Forelimb muscle (tissue), 1 donor: ENCODE data around the gene MARVELD1. TPM values are rescaled to one million over a fixed set of nuclear protein-coding genes. Genes with fewer than 3 reads are reported as not detected.

Source experiments
- DNase-seq: peaks from one replicate; pipeline ENCODE4 v3.0.0-alpha.2; 2013; ENCODE audit warnings: low read depth
- polyA plus RNA-seq: library from polyadenylated mRNA; unstranded; fragments of 120-200 nt; gene quantifications from one replicate; pipeline ENCODE4 v1.2.1, GENCODE V29; 2013; ENCODE audit not compliant: insufficient read length

MARVELD1 gene
- polyA plus RNA-seq, 1 donor = 37.1 TPM

- no peak for DNase-seq
Measured at GRCh38 chr10:97755718-97756117, 42.2 kb downstream of the MARVELD1 start.

GRCh38 chr10:97757471-97757870 is 43.9 kb downstream of the MARVELD1 start:
- DNase-seq = no peak

- peak; percentile 20 for DNase-seq
Measured at GRCh38 chr10:97759158-97759887, 45.8 kb downstream of the MARVELD1 start.

- DNase-seq = no peak
Measured at GRCh38 chr10:97759946-97760345, 46.4 kb downstream of the MARVELD1 start.

GRCh38 chr10:97760461-97761257 is 47.1 kb downstream of the MARVELD1 start:
- no peak for DNase-seq

- no peak for DNase-seq
Measured at GRCh38 chr10:97761331-97761865, 47.9 kb downstream of the MARVELD1 start.

- no peak for DNase-seq
Measured at GRCh38 chr10:97762056-97762455, 48.5 kb downstream of the MARVELD1 start.

GRCh38 chr10:97762816-97763215 is 49.3 kb downstream of the MARVELD1 start:
- no peak for DNase-seq

- no peak for DNase-seq
Measured at GRCh38 chr10:97763411-97763810, 49.9 kb downstream of the MARVELD1 start.

GRCh38 chr10:97763947-97764346 is 50.4 kb downstream of the MARVELD1 start:
- DNase-seq = no peak

- DNase-seq = no peak
Measured at GRCh38 chr10:97764519-97764931, 51.0 kb downstream of the MARVELD1 start.

GRCh38 chr10:97765201-97765600 is 51.7 kb downstream of the MARVELD1 start:
- DNase-seq = no peak

- no peak for DNase-seq
Measured at GRCh38 chr10:97766106-97766810, 52.7 kb downstream of the MARVELD1 start.

- DNase-seq = no peak
Measured at GRCh38 chr10:97766996-97767924, 53.7 kb downstream of the MARVELD1 start.

Other genes starting within 250 kb of the MARVELD1 start
- gene MMS19, start 215.3 kb upstream of the MARVELD1 start, polyA plus RNA-seq = 63.0 TPM
- gene UBTD1, start 214.8 kb upstream of the MARVELD1 start, polyA plus RNA-seq = 13.8 TPM
- gene ANKRD2, start 141.0 kb upstream of the MARVELD1 start, polyA plus RNA-seq = 48.1 TPM
- gene HOGA1, start 129.3 kb upstream of the MARVELD1 start, polyA plus RNA-seq = 0.90 TPM
- 0.11 TPM for gene C10orf62, start 124.0 kb upstream of the MARVELD1 start, polyA plus RNA-seq
- 4.2 TPM for gene MORN4, start 80.2 kb upstream of the MARVELD1 start, polyA plus RNA-seq
- gene PI4K2A, start 73.1 kb upstream of the MARVELD1 start, polyA plus RNA-seq = 9.5 TPM
- gene AVPI1, start 26.5 kb upstream of the MARVELD1 start, polyA plus RNA-seq = 6.0 TPM
- gene ZFYVE27, start 23.4 kb downstream of the MARVELD1 start, polyA plus RNA-seq = 13.0 TPM
- 1.1 TPM for gene SFRP5, start 58.3 kb downstream of the MARVELD1 start, polyA plus RNA-seq
- 0.06 TPM for gene GOLGA7B, start 136.1 kb downstream of the MARVELD1 start, polyA plus RNA-seq